ENCODE measurements around the gene CACNA1H. TPM values are rescaled to one million over a fixed set of nuclear protein-coding genes. Genes with fewer than 3 reads are reported as not detected.

Gene CACNA1H
- total RNA-seq, 4 donors from 2014 or later, result 1.8 to 13.6 (median 10.2) TPM

GRCh38 chr16:1121601-1122397 is 31.1 kb upstream of the CACNA1H start:
- TF ChIP-seq, protein P1, sequence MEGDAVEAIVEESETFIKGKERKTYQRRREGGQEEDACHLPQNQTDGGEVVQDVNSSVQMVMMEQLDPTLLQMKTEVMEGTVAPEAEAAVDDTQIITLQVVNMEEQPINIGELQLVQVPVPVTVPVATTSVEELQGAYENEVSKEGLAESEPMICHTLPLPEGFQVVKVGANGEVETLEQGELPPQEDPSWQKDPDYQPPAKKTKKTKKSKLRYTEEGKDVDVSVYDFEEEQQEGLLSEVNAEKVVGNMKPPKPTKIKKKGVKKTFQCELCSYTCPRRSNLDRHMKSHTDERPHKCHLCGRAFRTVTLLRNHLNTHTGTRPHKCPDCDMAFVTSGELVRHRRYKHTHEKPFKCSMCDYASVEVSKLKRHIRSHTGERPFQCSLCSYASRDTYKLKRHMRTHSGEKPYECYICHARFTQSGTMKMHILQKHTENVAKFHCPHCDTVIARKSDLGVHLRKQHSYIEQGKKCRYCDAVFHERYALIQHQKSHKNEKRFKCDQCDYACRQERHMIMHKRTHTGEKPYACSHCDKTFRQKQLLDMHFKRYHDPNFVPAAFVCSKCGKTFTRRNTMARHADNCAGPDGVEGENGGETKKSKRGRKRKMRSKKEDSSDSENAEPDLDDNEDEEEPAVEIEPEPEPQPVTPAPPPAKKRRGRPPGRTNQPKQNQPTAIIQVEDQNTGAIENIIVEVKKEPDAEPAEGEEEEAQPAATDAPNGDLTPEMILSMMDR (IDR thresholded peaks at IDR 0.05), result no peak
- ATAC-seq (ENCODE audit: low FRiP score) (no peak), DNase-seq (ENCODE audit: low spot score) (no peak)

DNA sequence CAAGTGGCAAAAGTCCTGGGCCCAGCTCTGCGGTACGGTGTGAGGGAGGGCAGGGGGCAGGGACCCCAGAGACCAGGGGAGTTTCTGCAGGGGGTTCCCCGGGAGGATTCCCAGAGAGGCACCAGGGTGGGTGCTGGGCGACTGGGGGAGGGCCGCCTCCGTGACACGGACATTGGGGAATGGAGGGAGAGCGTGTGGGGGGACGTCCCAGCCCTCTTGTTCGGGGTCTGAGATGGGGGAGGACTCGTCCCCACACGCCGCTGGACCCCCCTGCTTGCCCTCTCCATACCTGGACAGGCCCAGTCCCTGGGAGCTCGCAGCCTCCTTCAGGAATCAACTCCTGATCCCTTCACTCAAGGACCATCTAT is 30.5 kb upstream of the CACNA1H start:
- TF ChIP-seq, protein P1 (IDR thresholded peaks at IDR 0.05), result no peak
- ATAC-seq (ENCODE audit: low FRiP score), result no peak
- no peak for DNase-seq (ENCODE audit: low spot score)

DNA sequence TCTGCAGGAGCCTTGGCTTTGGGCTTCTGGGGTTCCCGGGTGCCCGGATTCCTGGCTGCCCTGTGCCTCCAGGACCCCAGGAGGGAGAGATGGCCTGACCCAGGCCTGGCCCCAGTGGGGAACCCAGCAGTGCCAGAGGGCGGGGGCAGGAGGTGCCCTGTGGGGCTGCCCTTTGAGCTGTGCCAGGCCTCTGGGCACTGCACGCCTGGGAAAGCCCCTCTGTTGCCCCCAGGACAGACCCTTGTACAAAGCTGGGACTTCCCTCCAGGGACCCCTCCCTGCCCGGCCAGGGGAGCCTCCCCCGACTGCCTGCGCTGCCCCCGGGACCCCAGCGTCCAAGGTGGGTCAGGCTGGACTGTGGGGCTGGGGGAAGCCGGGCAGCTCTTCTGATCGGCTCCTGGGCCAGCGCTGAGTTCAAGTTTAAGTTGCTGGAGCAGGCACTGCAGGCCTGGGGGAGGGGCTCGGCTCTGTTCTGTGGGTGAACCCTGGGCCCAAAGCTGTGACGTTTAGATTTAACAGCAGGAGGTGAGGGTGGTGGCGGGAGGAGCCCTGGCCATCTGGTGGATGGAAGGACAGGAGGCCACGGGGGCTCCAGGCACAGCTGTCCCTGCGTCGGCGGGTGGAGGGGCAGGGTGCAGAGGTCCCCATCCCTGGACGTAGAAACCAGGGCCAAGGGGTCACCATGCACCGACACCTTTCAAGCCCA is 29.2 kb upstream of the CACNA1H start:
- ATAC-seq (ENCODE audit: low FRiP score), result no peak
- TF ChIP-seq, protein P1 (IDR thresholded peaks at IDR 0.05), result no peak
- no peak for DNase-seq (ENCODE audit: low spot score)

DNA sequence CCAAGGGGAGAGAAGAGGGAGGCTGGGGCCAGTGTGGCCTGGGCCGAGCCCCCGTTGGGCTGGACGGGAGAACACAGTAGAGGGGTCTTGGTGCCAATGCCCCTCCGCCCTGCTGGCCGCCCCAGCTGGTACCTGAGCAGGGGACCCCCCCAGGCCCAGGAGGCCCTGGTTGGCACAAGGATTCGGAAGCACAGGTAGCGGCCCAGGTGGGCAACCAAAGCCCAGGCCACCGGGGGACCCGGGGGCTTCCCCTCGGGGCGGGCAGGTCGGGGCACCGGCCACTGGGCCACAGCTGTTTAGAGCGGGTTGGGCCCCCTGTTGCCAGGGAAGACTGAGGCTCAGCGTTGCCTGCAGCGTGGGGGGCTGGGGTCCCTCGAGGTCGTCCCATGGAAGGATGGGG is 28.6 kb upstream of the CACNA1H start:
- ATAC-seq (ENCODE audit: low FRiP score) (no peak), DNase-seq (ENCODE audit: low spot score) (no peak)
- TF ChIP-seq, protein P1 (IDR thresholded peaks at IDR 0.05), result no peak

GRCh38 chr16:1124795-1125194 is 28.1 kb upstream of the CACNA1H start:
- DNase-seq (ENCODE audit: low spot score), result no peak
- no peak for ATAC-seq (ENCODE audit: low FRiP score)
- TF ChIP-seq, protein P1 (IDR thresholded peaks at IDR 0.05), result no peak

DNA sequence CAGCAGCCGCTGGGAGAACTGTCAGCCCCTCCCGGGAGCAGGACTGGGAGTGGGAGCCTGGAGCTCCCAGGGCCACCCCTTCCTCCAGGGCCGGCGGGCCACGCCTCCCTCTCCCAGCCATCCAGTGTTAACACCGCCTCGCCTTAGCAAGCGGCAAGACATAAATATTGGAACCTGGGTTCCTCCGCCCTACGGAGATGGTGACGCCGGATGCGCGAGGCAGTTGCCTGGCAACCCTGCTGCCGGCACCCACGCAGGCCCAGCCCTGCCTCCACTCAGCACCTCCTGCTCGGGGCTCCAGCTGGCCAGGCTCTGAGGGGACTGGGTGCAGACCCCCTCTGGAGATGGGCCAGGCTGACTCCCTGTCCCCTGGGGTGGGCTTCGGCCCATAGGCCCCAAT is 27.4 kb upstream of the CACNA1H start:
- ATAC-seq (ENCODE audit: low FRiP score) (no peak), DNase-seq (ENCODE audit: low spot score) (no peak)
- TF ChIP-seq, protein P1 (IDR thresholded peaks at IDR 0.05), result no peak

- no peak for ATAC-seq (ENCODE audit: low FRiP score)
- no peak for DNase-seq (ENCODE audit: low spot score)
- TF ChIP-seq, protein P1 (IDR thresholded peaks at IDR 0.05), result no peak
These were observed 26.9 kb upstream of the CACNA1H start for GRCh38 chr16:1126044-1126443.
